SK-N-SH (cell line): ENCODE measurements around the gene HSD17B1. TPM values are rescaled to one million over a fixed set of nuclear protein-coding genes. Genes with fewer than 3 reads are reported as not detected.

Experiments used
- CTCF ChIA-PET: fragments of 300-600, 350-600 bp; formaldehyde crosslinking; extraction: SDS; loops from one replicate; lab custom pipeline; 2021; lab: Yijun Ruan, JAX
- POLR2A ChIA-PET: fragments of 350-600 bp; sonication (Branson Sonifier 250); formaldehyde crosslinking; extraction: SDS; loops from one replicate; lab custom pipeline; 2020; ENCODE audit warnings: antibody characterized with exemption, inconsistent platforms; lab: Yijun Ruan, JAX
- DNase-seq: peaks from one replicate; pipeline ENCODE4 v3.0.0; 2012
- H2AFZ ChIP-seq: fragments of 200-600 bp; sonication (generic); 2 replicates; pipeline ENCODE4 v1.8.1; 2016; ENCODE audit warnings: antibody characterized with exemption, mild to moderate bottlenecking, low read depth
- H3F3A ChIP-seq: fragments of 200-600 bp; sonication (generic); replicated peaks from 2 replicates; pipeline ENCODE3; 2016; ENCODE audit warnings: antibody characterized with exemption, mild to moderate bottlenecking; ENCODE audit not compliant: insufficient read depth
- H3K27ac ChIP-seq, 2 experiments: fragments of 200-500 bp in 1 of 2; fragments of 200-600 bp in 1 of 2; sonication (Bioruptor generic) in 1 of 2; sonication (generic), shearing (Covaris generic) in 1 of 2; 2 replicates each; pipeline versions ENCODE4 v1.5.1 to v1.6.1; 2014 to 2016; ENCODE audit warnings: low read depth in 2 of 2, inconsistent platforms in 1 of 2, low read length in 1 of 2, mild to moderate bottlenecking in 1 of 2, mixed read lengths in 1 of 2
- H3K27me3 ChIP-seq: fragments of 200-600 bp; sonication (generic), shearing (Covaris generic); 2 replicates; pipeline ENCODE4 v1.6.1; 2016; ENCODE audit warnings: mixed run types; ENCODE audit not compliant: insufficient read depth
- H3K36me3 ChIP-seq, 2 experiments: fragments of 200-500 bp in 1 of 2; fragments of 200-600 bp in 1 of 2; sonication (Bioruptor generic) in 1 of 2; sonication (generic) in 1 of 2; replicated peaks in 1 of 2; 2 replicates each; pipeline versions ENCODE3 to v1.5.1; 2014 to 2016; ENCODE audit warnings: low read length in 1 of 2, mild to moderate bottlenecking in 1 of 2; ENCODE audit not compliant: insufficient read depth in 2 of 2, control insufficient read depth in 1 of 2
- H3K4me1 ChIP-seq, 2 experiments: fragments of 200-500 bp in 1 of 2; fragments of 200-600 bp in 1 of 2; sonication (Bioruptor generic) in 1 of 2; sonication (generic), shearing (Covaris generic) in 1 of 2; 2 replicates each; pipeline versions ENCODE4 v1.5.1 to v1.6.1; 2014 to 2016; ENCODE audit warnings: low read depth in 1 of 2, low read length in 1 of 2, mixed run types in 1 of 2; ENCODE audit not compliant: insufficient read depth in 2 of 2, control insufficient read depth in 1 of 2
- H3K4me2 ChIP-seq: fragments of 200-600 bp; sonication (generic), shearing (Covaris generic); 2 replicates; pipeline ENCODE4 v1.6.1; 2017; ENCODE audit warnings: mixed run types
- H3K4me3 ChIP-seq, 2 experiments: fragments of 200-500 bp in 1 of 2; fragments of 200-600 bp in 1 of 2; sonication (Bioruptor generic) in 1 of 2; sonication (generic), shearing (Covaris generic) in 1 of 2; 2 replicates each; pipeline versions ENCODE4 v1.5.1 to v1.8.1; 2014 to 2016; ENCODE audit warnings: low read depth in 2 of 2, inconsistent platforms in 1 of 2, low read length in 1 of 2, mild to moderate bottlenecking in 1 of 2, mixed read lengths in 1 of 2, moderate library complexity in 1 of 2
- H3K79me2 ChIP-seq: fragments of 200-600 bp; sonication (generic); 2 replicates; pipeline ENCODE4 v1.8.1; 2017; ENCODE audit warnings: mild to moderate bottlenecking; ENCODE audit not compliant: insufficient read depth
- H3K9ac ChIP-seq: fragments of 200-600 bp; sonication (generic); 2 replicates; pipeline ENCODE4 v1.6.1; 2017; ENCODE audit warnings: mixed run types
- H3K9me2 ChIP-seq: fragments of 200-600 bp; sonication (generic); 2 replicates; pipeline ENCODE4 v1.6.1; 2017; ENCODE audit warnings: mixed run types
- H3K9me3 ChIP-seq: fragments of 200-600 bp; sonication (generic); 2 replicates; pipeline ENCODE4 v1.6.1; 2017; ENCODE audit warnings: mixed run types, mild to moderate bottlenecking, moderate library complexity
- H4K20me1 ChIP-seq: fragments of 200-600 bp; sonication (generic); 2 replicates; pipeline ENCODE4 v1.6.1; 2017; ENCODE audit warnings: mild to moderate bottlenecking, mixed run types; ENCODE audit not compliant: insufficient read depth
- CTCF ChIP-seq: fragments of 200-600 bp; sonication (generic); IDR thresholded peaks from 2 replicates; pipeline ENCODE4 v1.6.1; 2017; ENCODE audit warnings: antibody characterized with exemption, mild to moderate bottlenecking, moderate library complexity
- ELF1 ChIP-seq: IDR thresholded peaks from 2 replicates; pipeline ENCODE4 v1.4.0; 2012
- EP300 ChIP-seq, 2 experiments: IDR thresholded peaks; 2 replicates each; pipeline versions ENCODE4 v1.4.0 to v1.6.1; 2012; ENCODE audit warnings: borderline replicate concordance in 1 of 2, low read depth in 1 of 2, low read length in 1 of 2
- FOXM1 ChIP-seq: IDR thresholded peaks from 2 replicates; pipeline ENCODE4 v1.4.0; 2012; ENCODE audit warnings: low read depth, mild to moderate bottlenecking
- GABPA ChIP-seq: IDR thresholded peaks from 2 replicates; pipeline ENCODE4 v1.4.0; 2012; ENCODE audit warnings: low read depth, mild to moderate bottlenecking
- GATA2 ChIP-seq: sonication (generic); formaldehyde crosslinking; IDR thresholded peaks from 2 replicates; pipeline ENCODE4 v1.5.0; 2020; ENCODE audit warnings: mild to moderate bottlenecking, missing genetic modification reagents
- JUND ChIP-seq: IDR thresholded peaks from 2 replicates; pipeline ENCODE4 v1.4.0; 2012
- MAX ChIP-seq: IDR thresholded peaks from 2 replicates; pipeline ENCODE4 v1.4.0; 2012; ENCODE audit warnings: low read depth
- MEF2A ChIP-seq: IDR thresholded peaks from 2 replicates; pipeline ENCODE4 v1.4.0; 2012; ENCODE audit warnings: low read depth, borderline replicate concordance
- MXI1 ChIP-seq: IDR thresholded peaks from 2 replicates; pipeline ENCODE4 v1.6.1; 2012; ENCODE audit warnings: mild to moderate bottlenecking, low read depth, low read length, improper control_type of control experiment
- POLR2AphosphoS5 ChIP-seq: IDR thresholded peaks from 2 replicates; pipeline ENCODE4 v1.6.1; 2012; ENCODE audit warnings: low read depth, low read length
- RAD21 ChIP-seq: IDR thresholded peaks from 2 replicates; pipeline ENCODE4 v1.6.1; 2012; ENCODE audit warnings: mild to moderate bottlenecking, low read length
- REST ChIP-seq: IDR thresholded peaks from 2 replicates; pipeline ENCODE4 v1.6.1; 2012; ENCODE audit warnings: mild to moderate bottlenecking, low read depth, low read length, moderate library complexity
- SMC3 ChIP-seq: IDR thresholded peaks from 2 replicates; pipeline ENCODE4 v1.6.1; 2012; ENCODE audit warnings: low read depth, low read length, improper control_type of control experiment
- TAF1 ChIP-seq: IDR thresholded peaks from 2 replicates; pipeline ENCODE4 v1.6.1; 2012; ENCODE audit warnings: low read depth, mild to moderate bottlenecking, low read length, moderate library complexity, borderline replicate concordance
- TCF12 ChIP-seq: IDR thresholded peaks from 2 replicates; pipeline ENCODE4 v1.4.0; 2012
- TEAD4 ChIP-seq: IDR thresholded peaks from 2 replicates; pipeline ENCODE4 v1.4.0; 2012; ENCODE audit warnings: mild to moderate bottlenecking, borderline replicate concordance; ENCODE audit not compliant: insufficient read depth
- USF1 ChIP-seq: IDR thresholded peaks from 2 replicates; pipeline ENCODE4 v1.4.0; 2012; ENCODE audit warnings: low read depth, borderline replicate concordance
- USF2 ChIP-seq: fragments of 150-350 bp; IDR thresholded peaks from 2 replicates; pipeline ENCODE4 v1.6.1; 2017; ENCODE audit warnings: antibody characterized with exemption, low read length, low read depth, borderline replicate concordance
- WGBS: methylation state at CpG from one replicate; pipeline ENCODE4 v1.1.6; 2017; ENCODE audit warnings: low lambda C conversion rate; 5-methylcytosine and 5-hydroxymethylcytosine counted together
- polyA plus RNA-seq, 3 experiments: library from polyadenylated mRNA; depleted of rRNA; stranded (reverse); fragments of >200 nt; gene quantifications; 2 replicates each; pipeline ENCODE4 v1.2.3, GENCODE V29; 2012

Gene HSD17B1
- polyA plus RNA-seq, 1 of the 3 experiments (the other 2 are of a cell fraction): 1.3 TPM

- peak overlapping the region; percentile 86; the same call in 1 of the 2 replicates for H3K9ac ChIP-seq
- peaks cover 16 to 33% of the 10 kb centered on the region in 2 experiments for H3K36me3 ChIP-seq
- POLR2A ChIA-PET: interaction anchor here (0.6 kb wide), 1 partner anchor 11 kb away, joined by 3 read pairs; no protein-coding TSS in a partner anchor
- H3K4me1 ChIP-seq: peaks cover 4 to 33% of the 10 kb centered on the region in 2 experiments; a peak in 3 of 4 replicates
- 14% methylated on average over 1 of the region's 1 CpG for whole genome bisulfite sequencing
- H3K27me3 ChIP-seq: no peaks in the 10 kb centered on the region
- H3K9me2 ChIP-seq: no peaks in the 10 kb centered on the region
- DNase-seq: no peak
- peak overlapping the region; percentile 98 for H3K4me2 ChIP-seq
- CTCF ChIA-PET: interaction anchor here (1.0 to 1.4 kb wide), 2 partner anchors 13 to 14 kb away, joined by 3 to 4 read pairs; no protein-coding TSS in a partner anchor
- H4K20me1 ChIP-seq: no peaks in the 10 kb centered on the region
- H3K9me3 ChIP-seq: no peaks in the 10 kb centered on the region
- H2AFZ ChIP-seq: no peak overlapping the region
- H3F3A ChIP-seq: peaks cover 29% of the 10 kb centered on the region
- TF ChIP-seq GATA2 (CRISPR knock-in tag) (no peak), USF1 (no peak), GABPA (no peak), MEF2A (no peak), TEAD4 (no peak)
- peaks cover 65% of the 10 kb centered on the region for H3K79me2 ChIP-seq
- H3K27ac ChIP-seq: no peak overlapping the region; a peak in 1 of 4 replicates
- H3K4me3 ChIP-seq: peak overlapping the region; percentile 78 to 98
Observed at GRCh38 chr17:42563543-42563942, 10.8 kb downstream of the HSD17B1 start.

- no peak overlapping the region for H3K4me3 ChIP-seq
- no peak overlapping the region; a peak in 1 of 4 replicates for H3K27ac ChIP-seq
- no peak overlapping the region for H2AFZ ChIP-seq
- WGBS: 85% methylated on average over 9 of the region's 9 CpGs
- peaks cover 4 to 33% of the 10 kb centered on the region in 2 experiments; a peak in 3 of 4 replicates for H3K4me1 ChIP-seq
- no peak for DNase-seq
- no peak overlapping the region for H3K9ac ChIP-seq
- ChIA-PET POLR2A (interaction anchor here (1.1 kb wide), 1 partner anchor 10 kb away, joined by 3 read pairs; no protein-coding TSS in a partner anchor), CTCF (interaction anchor here (0.8 to 8.3 kb wide), 4 partner anchors 12 to 115 kb away, joined by 3 to 51 read pairs (median 4); no protein-coding TSS in a partner anchor)
- H3K9me3 ChIP-seq: no peaks in the 10 kb centered on the region
- peaks cover 69% of the 10 kb centered on the region for H3K79me2 ChIP-seq
- H3K27me3 ChIP-seq: no peaks in the 10 kb centered on the region
- no peaks in the 10 kb centered on the region for H3K9me2 ChIP-seq
- H4K20me1 ChIP-seq: no peaks in the 10 kb centered on the region
- H3K36me3 ChIP-seq: peaks cover 20 to 37% of the 10 kb centered on the region in 2 experiments
- H3F3A ChIP-seq: peaks cover 29% of the 10 kb centered on the region
- H3K4me2 ChIP-seq: peak overlapping the region; percentile 98
- TF ChIP-seq MAX (no peak), USF1 (no peak), TEAD4 (no peak), SMC3 (no peak), MXI1 (no peak), TCF12 (no peak), REST (no peak), POLR2AphosphoS5 (no peak), RAD21 (no peak), TAF1 (no peak), USF2 (no peak), EP300 (IDR thresholded peaks at IDR 0.05; ENCODE audit: borderline replicate concordance in 1 of 2, low read depth in 1 of 2, low read length in 1 of 2) (no peak), CTCF (no peak), ELF1 (no peak), JUND (no peak), FOXM1 (no peak)
Observed at GRCh38 chr17:42563950-42564349, 11.2 kb downstream of the HSD17B1 start.
